NCI-H1694 treated with DMSO at 0.1 percent for 48 hours (cell line): Measurements from ENCODE around the gene PRAMEF33.
"Not testable (repeated sequence)": the region's sequence is repeated elsewhere in the genome, so short reads cannot be mapped to it uniquely, and the experiment has no call there.

Source experiments
- DNase-seq: peaks from one replicate; lab custom pipeline; 2025; lab: John Stamatoyannopoulos, UW

Gene PRAMEF33, protein sequence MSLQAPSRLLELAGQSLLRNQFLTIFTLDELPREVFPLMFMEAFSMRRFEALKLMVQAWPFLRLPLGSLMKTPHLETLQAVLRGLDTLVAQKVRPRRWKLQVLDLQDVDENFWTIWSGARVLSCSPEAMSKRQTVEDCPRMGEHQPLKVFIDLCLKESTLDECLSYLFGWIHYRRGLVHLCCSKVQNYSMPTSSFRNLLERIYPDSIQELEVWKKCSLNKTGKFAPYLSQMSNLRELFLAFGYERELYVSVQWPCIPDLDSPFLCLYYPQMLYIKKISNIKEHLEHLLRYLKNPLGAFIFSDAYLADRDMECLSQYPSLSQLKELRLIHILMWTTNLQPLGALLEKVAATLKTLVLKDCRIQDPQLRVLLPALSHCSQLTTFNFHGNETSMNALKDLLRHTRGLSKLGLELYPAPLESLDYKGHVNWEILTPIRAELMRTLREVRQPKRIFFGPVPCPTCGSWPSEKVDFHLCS

DNA sequence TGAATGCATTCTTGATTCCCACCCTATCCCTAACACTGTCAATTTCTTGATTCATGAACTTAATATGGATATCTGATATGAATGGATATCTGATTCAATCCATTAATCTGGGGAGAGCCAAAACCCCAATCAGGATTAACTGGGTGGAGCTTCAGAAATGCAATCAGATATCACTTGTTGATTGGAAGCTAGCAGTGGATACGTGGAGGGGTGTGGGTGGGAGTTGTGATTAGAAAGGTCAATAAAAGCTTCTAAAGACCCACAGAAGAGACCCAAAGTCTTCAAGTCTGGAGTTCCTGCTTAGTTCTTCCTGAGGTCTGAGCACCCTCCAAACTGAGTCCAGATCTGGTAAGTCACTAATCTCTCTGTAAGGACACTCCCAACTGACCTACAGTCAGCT is at the start of gene PRAMEF33:
Gene PRAMEF33 (plus strand): TSS at position 301 of the 400 bp plus-strand sequence. CDS start 2,416 bp downstream, outside the sequence.
- not testable (repeated sequence) for DNase-seq

DNA sequence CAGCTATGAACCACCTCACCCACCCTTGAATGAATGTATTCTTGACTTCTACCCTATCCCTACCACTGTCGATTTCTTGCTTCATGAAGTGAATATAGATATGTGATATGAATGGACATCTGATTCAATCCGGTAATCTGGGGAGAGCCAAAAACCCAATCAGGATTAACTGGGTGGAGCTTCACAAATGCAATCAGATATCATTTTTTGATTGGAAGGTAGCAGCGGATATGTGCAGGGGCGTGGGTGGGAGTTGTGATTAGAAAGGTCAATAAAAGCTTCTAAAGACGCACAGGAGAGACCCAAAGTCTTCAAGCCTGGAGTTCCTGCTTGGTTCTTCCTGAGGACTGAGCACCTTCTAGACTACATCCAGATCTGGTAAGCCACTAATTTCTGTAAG is 49.4 kb upstream of the PRAMEF33 start, which contains the start of gene PRAMEF5:
Gene PRAMEF5 (plus strand): TSS at position 301 of the 400 bp plus-strand sequence. CDS start 5,071 bp downstream, outside the sequence.
- not testable (repeated sequence) for DNase-seq

GRCh38 chr1:13265124-13265523 is 38.2 kb upstream of the PRAMEF33 start:
- DNase-seq: not testable (repeated sequence)

- DNase-seq: not testable (repeated sequence)
Observed at GRCh38 chr1:13277016-13277415, 26.3 kb upstream of the PRAMEF33 start.

GRCh38 chr1:13279617-13280016 is 23.7 kb upstream of the PRAMEF33 start:
- DNase-seq: not testable (repeated sequence)

GRCh38 chr1:13285037-13285436 is 18.3 kb upstream of the PRAMEF33 start, which contains the start of gene PRAMEF8:
TSS of gene PRAMEF8 (minus strand) at chr1:13285137. CDS start at chr1:13284091, 1,046 bp downstream.
- DNase-seq: not testable (repeated sequence)

GRCh38 chr1:13289030-13289429 is 14.3 kb upstream of the PRAMEF33 start:
- not testable (repeated sequence) for DNase-seq

DNA sequence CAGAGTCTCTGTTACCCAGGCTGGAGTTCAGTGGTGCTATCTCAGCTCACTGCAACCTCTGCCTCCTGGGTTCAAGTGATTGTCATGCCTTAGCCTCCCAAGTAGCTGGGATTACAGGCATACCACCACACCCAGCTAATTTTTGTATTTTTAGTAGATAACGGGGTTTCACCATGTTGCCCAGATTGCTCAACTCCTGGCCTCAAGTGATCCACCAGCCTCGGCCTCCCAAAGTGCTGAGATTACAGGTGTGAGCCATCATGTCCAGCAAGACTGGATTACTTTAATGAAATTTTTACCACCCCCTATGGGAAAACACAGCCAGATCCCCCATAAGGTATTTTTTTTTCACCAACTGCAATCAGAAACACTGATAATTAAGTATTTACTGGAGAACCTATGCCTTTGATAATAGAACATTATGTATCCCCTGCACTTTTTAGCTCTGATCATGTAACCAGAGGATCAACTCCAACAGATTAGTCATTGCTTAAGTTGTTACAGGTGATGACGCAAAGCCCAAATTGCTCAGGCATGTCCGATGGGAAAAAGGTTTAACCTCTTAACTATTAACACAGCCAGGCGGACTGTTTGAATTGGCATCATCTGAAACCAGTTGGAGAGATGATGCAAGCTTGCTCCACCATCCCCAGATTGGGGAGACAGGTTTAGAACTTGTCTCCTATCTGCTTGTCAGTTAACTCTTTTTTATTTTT is 6.0 kb upstream of the PRAMEF33 start:
- not testable (repeated sequence) for DNase-seq

- DNase-seq: not testable (repeated sequence)
Observed at GRCh38 chr1:13298699-13299098, 4.6 kb upstream of the PRAMEF33 start.

GRCh38 chr1:13302197-13302596 is 1.1 kb upstream of the PRAMEF33 start:
- not testable (repeated sequence) for DNase-seq

GRCh38 chr1:13315281-13315680 is 11.9 kb downstream of the PRAMEF33 start, which contains the start of gene PRAMEF15:
TSS of gene PRAMEF15 (plus strand) at chr1:13315581. CDS start at chr1:13318408, 2,827 bp downstream.
- not testable (repeated sequence) for DNase-seq

GRCh38 chr1:13342496-13342895 is 39.2 kb downstream of the PRAMEF33 start:
- DNase-seq: not testable (repeated sequence)

GRCh38 chr1:13347034-13347433 is 43.7 kb downstream of the PRAMEF33 start, which contains the start of gene PRAMEF14:
TSS of gene PRAMEF14 (minus strand) at chr1:13347134. CDS start at chr1:13345314, 1,820 bp downstream.
- not testable (repeated sequence) for DNase-seq

GRCh38 chr1:13353476-13353875 is 50.1 kb downstream of the PRAMEF33 start:
- DNase-seq: not testable (repeated sequence)

GRCh38 chr1:13354475-13354874 is 51.1 kb downstream of the PRAMEF33 start:
- DNase-seq: not testable (repeated sequence)

- peak; percentile 21 for DNase-seq
Observed at GRCh38 chr1:13356774-13357173, 53.4 kb downstream of the PRAMEF33 start.
